ENCODE results near the gene RPL22L1.
"Not testable (repeated sequence)": the region's sequence is repeated elsewhere in the genome, so short reads cannot be mapped to it uniquely, and the experiment has no call there.

RPL22L1 gene

DNA sequence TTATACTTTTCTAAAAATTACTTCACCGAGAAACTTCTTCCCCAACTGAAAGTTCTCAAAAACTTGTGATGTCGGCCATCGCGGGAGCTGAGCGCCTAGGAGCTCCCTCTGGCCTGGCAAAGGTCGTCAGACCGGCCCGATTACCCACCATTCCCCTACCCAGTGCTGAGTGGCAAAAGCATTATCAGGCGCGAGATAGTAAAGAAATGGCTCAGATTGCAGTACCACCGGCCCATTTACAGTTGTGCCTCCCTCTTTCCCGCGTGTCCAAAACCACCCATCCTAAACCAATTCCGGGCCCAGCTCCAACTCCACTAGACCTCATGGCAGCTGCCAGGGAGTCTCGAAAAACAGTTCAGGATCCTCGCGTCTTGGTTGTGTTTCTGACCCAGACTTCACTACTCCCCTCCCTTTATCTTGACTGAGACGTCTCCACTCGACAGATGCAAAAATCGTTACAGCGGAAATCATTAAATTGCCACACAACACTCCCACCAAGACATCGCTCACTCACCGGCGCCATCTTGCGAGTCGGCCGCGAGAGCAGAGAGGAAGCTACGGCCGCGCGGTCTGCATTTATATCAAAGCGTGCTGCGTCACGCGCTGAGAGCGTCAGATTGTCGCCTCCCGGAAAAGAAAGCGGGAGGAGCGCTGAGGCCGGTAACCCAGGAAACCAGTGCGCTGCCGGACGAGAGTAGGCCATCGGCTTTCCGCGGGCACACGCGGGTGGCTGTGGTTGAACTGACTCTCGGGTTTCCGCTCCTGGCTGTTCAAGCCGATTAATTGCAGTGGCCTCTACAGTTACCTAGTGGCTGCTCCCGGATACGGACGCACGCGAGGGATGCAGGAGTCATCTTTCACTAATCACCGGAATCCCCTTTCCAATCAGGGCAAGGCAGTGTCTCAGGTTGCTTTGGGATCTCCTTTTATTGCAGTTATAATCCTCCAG, at the start of gene RPL22L1:
TSS of gene RPL22L1 (minus strand) at position 551 of the 949 bp plus-strand sequence. CDS start at position 523, 28 bp downstream.
- ATAC-seq, result peak; percentile 93 to 95

DNA sequence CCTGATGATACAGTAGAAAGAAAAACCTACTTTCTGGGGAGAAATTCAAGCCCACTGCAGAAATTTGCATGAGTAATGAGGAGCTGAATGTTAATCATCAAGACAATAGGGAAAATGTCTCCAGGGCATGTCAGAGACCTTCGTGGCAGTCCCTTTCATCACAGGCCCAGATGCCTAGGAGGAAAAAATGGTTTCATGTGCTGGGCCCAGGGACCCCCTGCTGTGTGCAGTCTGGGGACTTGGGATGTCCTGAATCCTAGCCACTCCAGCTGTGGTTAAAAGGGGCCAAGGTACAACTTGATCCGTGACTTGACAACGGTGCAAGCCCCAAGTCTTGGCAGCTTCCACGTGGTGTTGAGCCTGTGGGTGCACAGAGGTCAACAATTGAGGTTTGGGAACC, 48.7 kb upstream of the RPL22L1 start:
- ATAC-seq, result no peak

DNA sequence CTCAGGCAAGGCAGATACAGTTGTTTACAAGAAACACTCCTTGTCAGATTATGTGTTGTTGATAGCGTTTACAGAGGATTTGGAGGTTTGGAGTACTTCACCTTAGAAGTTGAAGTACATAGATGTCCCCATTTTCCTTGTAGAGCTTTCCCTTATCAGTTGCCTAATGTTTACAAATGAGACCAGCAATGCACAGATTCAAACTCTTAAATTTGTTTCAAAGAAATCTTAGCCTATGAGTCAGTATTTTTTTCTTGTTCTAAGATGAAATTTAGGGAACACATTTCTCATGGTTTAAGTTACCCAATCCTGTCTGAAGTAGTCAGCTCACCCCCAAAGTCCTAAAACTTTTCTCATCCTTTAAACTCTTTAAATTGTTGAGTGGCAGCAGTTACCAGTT, 44.7 kb upstream of the RPL22L1 start:
- ATAC-seq, result no peak

GRCh38 chr3:170914212-170914611, 44.2 kb upstream of the RPL22L1 start:
- no peak for ATAC-seq

GRCh38 chr3:170911051-170911450, 41.1 kb upstream of the RPL22L1 start:
- no peak for ATAC-seq

GRCh38 chr3:170910542-170910941, 40.5 kb upstream of the RPL22L1 start:
- no peak for ATAC-seq

- ATAC-seq, result no peak
Measured at GRCh38 chr3:170909129-170909903, 39.3 kb upstream of the RPL22L1 start.

DNA sequence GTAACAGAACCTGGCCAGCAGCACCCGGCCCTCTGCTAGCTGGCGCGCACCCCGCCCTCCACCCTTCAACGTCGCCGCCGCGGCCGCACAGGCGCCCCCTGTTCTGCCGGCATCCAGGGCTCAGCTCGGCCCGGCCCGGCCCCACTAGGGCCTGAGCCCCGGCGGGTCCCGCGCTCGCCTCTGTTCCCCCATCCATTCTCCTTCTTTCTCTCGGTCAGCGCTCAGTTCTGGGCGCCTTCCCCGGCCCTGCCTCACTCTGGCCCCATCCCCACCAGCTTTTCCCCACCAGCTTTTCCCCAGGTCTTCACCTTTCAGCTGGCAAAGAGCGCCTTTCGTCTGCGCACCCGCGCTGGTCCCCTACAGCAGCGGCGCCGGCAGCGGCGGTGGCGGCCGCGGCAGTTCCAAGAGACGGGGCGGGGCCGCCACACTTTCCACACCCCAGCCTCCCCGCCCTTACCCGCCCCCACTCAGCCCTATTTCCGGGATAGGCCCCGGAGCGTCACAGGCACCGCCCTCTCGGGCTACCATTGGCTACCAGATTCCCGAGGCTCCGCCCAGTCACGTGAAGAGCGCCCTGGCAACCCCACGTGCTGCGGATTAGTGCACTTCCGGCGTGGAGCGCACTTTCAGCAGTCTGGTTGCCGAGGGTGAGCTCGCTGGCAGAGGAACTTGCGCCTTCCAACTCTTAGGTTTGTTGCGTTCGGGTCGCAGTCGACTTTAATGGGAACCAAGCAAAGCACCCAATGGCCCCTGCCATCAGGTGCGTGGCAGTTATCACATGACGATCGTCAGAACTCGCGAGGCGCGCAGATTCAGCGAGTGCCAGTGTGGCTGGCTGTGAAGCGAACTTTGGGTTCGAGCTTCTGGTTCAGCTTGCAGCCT, 38.5 kb upstream of the RPL22L1 start, which contains the start of gene EIF5A2:
TSS of gene EIF5A2 (minus strand) at position 403 of the 882 bp plus-strand sequence. CDS start 831 bp downstream, outside the sequence.
- ATAC-seq, result peak; percentile 94 to 95

- no peak for ATAC-seq
Measured at GRCh38 chr3:170907637-170908234, 37.7 kb upstream of the RPL22L1 start.

- ATAC-seq, result no peak
Measured at GRCh38 chr3:170905862-170906261, 35.9 kb upstream of the RPL22L1 start.

- ATAC-seq, result no peak
Measured at GRCh38 chr3:170903123-170903522, 33.1 kb upstream of the RPL22L1 start.

DNA sequence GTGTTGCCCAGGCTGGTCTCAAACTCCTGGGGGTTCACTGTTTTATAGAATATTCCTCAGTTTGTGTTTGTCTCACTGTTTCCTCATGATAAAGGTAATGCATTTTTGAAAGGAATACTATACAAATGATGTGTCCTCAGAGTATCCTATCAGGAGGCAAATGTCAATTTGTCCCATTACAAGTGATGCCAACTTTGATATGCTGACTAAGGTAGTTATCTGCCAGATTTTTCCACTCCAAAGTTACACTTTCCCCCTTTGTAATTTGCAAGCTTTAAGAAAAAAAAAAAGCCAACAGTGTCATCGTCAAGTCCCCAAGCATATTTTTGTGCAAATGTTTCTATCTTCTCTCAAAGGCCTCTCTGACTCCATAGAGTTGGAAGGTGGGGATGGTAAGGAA, 29.5 kb upstream of the RPL22L1 start:
- no peak for ATAC-seq

DNA sequence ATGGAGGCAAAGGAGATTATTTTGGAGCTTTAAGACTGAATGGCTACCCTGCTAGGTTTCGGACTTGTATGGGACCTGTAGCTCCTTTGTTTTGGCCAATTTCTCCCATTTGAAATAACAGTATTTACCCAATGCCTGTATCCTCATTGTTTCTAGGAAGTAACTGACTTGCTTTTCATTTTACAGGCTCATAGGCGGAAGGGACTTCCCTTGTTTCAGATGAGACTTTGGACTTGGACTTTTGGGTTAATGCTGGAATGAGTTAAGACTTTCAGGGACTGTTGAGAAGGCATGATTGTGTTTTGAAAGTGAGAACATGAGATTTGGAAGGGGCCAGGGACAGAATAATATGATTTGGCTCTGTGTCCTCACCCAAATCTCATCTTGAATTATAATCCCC, 28.0 kb upstream of the RPL22L1 start:
- ATAC-seq, result no peak

GRCh38 chr3:170897199-170897598, 27.2 kb upstream of the RPL22L1 start:
- not testable (repeated sequence) for ATAC-seq

- no peak for ATAC-seq
Measured at GRCh38 chr3:170896781-170897180, 26.8 kb upstream of the RPL22L1 start.

- not testable (repeated sequence) for ATAC-seq
Measured at GRCh38 chr3:170896333-170896732, 26.3 kb upstream of the RPL22L1 start.

DNA sequence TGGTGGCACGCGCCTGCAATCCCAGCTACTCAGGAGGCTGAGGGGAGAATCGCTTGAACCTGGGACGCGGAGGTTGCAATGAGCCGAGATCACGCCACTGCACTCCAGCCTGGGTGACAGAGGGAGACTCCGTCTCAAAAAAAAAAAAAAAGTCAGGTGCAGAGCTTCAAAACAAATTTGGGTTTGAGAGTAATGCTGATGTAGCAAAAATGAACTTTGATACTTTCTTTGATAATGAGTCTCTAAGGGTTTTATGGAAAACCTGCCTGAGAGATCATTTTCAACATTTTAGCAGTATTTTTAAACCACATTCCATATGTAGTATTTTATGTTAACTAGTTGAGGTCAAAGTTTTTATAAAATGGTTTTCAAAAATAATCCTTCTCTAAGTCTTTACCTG, 23.9 kb upstream of the RPL22L1 start:
- ATAC-seq, result no peak

GRCh38 chr3:170889630-170890029, 19.6 kb upstream of the RPL22L1 start:
- no peak for ATAC-seq

GRCh38 chr3:170889132-170889531, 19.1 kb upstream of the RPL22L1 start:
- ATAC-seq, result no peak

DNA sequence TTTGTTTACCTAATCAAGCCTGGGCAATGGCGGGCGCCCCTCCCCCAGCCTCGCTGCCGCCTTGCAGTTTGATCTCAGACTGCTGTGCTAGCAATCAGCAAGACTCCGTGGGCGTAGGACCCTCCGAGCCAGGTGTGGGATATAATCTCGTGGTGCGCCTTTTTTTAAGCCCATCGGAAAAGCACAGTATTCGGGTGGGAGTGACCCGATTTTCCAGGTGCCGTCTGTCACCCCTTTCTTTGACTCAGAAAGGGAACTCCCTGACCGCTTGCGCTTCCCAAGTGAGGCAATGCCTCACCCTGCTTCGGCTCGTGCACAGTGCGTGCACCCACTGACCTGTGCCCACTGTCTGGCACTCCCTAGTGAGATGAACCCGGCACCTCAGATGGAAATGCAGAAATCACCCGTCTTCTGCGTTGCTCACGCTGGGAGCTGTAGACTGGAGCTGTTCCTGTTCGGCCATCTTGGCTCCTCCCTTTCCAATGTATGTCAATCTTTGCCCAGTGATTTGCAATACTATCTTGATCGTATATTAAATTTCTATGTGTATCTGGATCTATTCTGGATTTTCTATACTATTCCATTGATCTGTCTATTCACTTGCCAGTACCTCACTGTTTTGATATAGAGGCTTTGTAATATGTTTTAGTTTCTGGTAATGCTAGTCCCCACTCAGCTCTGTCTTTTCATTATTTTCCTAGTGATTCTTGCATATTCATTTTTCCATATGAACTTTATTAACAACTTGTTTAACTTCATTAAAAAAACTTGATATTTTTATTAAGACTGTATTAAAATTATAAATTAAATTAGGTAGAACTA, 14.3 kb upstream of the RPL22L1 start:
- not testable (repeated sequence) for ATAC-seq

DNA sequence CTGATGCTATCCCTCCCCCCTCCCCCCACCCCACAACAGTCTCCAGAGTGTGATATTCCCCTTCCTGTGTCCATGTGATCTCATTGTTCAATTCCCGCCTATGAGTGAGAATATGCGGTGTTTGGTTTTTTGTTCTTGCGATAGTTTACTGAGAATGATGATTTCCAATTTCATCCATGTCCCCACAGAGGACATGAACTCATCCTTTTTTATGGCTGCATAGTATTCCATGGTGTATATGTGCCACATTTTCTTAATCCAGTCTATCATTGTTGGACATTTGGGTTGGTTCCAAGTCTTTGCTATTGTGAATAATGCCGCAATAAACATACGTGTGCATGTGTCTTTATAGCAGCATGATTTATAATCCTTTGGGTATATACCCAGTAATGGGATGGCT, 8.7 kb upstream of the RPL22L1 start:
- not testable (repeated sequence) for ATAC-seq
